ENCODE results near the gene RNASE11. TPM values are rescaled to one million over a fixed set of nuclear protein-coding genes. Genes with fewer than 3 reads are reported as not detected.
"Not testable (repeated sequence)": the region's sequence is repeated elsewhere in the genome, so short reads cannot be mapped to it uniquely, and the experiment has no call there.

RNASE11 gene
- polyA plus RNA-seq, 1 experiment: not detected

GRCh38 chr14:20568393-20568792, 19.4 kb downstream of the RNASE11 start:
- Histone ChIP-seq H3K4me3 (ENCODE audit: low read depth, low read length) (no peak overlapping the region), H3K27me3 (ENCODE audit: control insufficient read depth, insufficient read depth, low read length) (no peaks in the 10 kb centered on the region), H3K27ac (ENCODE audit: low read depth, low read length) (no peak overlapping the region), H3K9me3 (ENCODE audit: control insufficient read depth, insufficient read depth, low read length) (no peaks in the 10 kb centered on the region)
- POLR2A ChIA-PET: no interaction called here
- no peak for DNase-seq (ENCODE audit: low read depth, low spot score)
- CTCF ChIA-PET: no interaction called here
- TF ChIP-seq, protein P1, sequence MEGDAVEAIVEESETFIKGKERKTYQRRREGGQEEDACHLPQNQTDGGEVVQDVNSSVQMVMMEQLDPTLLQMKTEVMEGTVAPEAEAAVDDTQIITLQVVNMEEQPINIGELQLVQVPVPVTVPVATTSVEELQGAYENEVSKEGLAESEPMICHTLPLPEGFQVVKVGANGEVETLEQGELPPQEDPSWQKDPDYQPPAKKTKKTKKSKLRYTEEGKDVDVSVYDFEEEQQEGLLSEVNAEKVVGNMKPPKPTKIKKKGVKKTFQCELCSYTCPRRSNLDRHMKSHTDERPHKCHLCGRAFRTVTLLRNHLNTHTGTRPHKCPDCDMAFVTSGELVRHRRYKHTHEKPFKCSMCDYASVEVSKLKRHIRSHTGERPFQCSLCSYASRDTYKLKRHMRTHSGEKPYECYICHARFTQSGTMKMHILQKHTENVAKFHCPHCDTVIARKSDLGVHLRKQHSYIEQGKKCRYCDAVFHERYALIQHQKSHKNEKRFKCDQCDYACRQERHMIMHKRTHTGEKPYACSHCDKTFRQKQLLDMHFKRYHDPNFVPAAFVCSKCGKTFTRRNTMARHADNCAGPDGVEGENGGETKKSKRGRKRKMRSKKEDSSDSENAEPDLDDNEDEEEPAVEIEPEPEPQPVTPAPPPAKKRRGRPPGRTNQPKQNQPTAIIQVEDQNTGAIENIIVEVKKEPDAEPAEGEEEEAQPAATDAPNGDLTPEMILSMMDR (IDR thresholded peaks at IDR 0.05; ENCODE audit: low read depth, low read length): no peak

DNA sequence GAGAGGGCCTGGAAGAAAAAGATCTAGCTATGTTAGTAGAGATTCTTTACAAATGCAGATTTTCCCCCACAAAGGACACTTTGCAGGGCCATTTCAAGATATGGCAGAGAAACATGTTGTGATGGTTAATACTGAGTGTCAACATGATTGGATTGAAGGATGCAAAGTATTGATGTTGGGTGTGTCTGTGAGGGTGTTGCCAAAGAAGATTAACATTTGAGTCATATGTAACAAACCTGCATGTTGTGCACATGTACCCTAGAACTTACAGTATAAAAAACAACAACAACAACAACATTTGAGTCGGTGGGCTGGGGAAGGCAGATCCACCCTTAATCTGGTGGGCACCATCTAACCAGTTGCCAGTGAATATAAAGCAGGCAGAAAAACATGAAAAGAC, 20.6 kb downstream of the RNASE11 start:
- H3K4me3 ChIP-seq (ENCODE audit: low read depth, low read length); POLR2A ChIA-PET; H3K27ac ChIP-seq (ENCODE audit: low read depth, low read length); H3K9me3 ChIP-seq (ENCODE audit: control insufficient read depth, insufficient read depth, low read length); DNase-seq (ENCODE audit: low read depth, low spot score); H3K27me3 ChIP-seq (ENCODE audit: control insufficient read depth, insufficient read depth, low read length): not testable (repeated sequence)
- CTCF ChIA-PET: interaction anchor here (0.6 kb wide), 1 partner anchor 119 kb away, joined by 5 read pairs; no protein-coding TSS in a partner anchor

- H3K27me3 ChIP-seq (ENCODE audit: control insufficient read depth, insufficient read depth, low read length): peaks cover 2% of the 10 kb centered on the region
- no peaks in the 10 kb centered on the region for H3K9me3 ChIP-seq (ENCODE audit: control insufficient read depth, insufficient read depth, low read length)
- no peak overlapping the region for H3K4me3 ChIP-seq (ENCODE audit: low read depth, low read length)
- ChIA-PET POLR2A (no interaction called here), CTCF (no interaction called here)
- no peak overlapping the region for H3K27ac ChIP-seq (ENCODE audit: low read depth, low read length)
- DNase-seq (ENCODE audit: low read depth, low spot score): no peak
- TF ChIP-seq, protein P1 (IDR thresholded peaks at IDR 0.05; ENCODE audit: low read depth, low read length): no peak
Observed at GRCh38 chr14:20564501-20564997, 23.3 kb downstream of the RNASE11 start.

- Histone ChIP-seq H3K9me3 (ENCODE audit: control insufficient read depth, insufficient read depth, low read length) (no peaks in the 10 kb centered on the region), H3K27me3 (ENCODE audit: control insufficient read depth, insufficient read depth, low read length) (peaks cover 2% of the 10 kb centered on the region), H3K27ac (ENCODE audit: low read depth, low read length) (no peak overlapping the region), H3K4me3 (ENCODE audit: low read depth, low read length) (no peak overlapping the region)
- no peak for DNase-seq (ENCODE audit: low read depth, low spot score)
- ChIA-PET POLR2A (no interaction called here), CTCF (no interaction called here)
- TF ChIP-seq, protein P1 (IDR thresholded peaks at IDR 0.05; ENCODE audit: low read depth, low read length): no peak
Observed at GRCh38 chr14:20563971-20564370, 23.8 kb downstream of the RNASE11 start.

DNA sequence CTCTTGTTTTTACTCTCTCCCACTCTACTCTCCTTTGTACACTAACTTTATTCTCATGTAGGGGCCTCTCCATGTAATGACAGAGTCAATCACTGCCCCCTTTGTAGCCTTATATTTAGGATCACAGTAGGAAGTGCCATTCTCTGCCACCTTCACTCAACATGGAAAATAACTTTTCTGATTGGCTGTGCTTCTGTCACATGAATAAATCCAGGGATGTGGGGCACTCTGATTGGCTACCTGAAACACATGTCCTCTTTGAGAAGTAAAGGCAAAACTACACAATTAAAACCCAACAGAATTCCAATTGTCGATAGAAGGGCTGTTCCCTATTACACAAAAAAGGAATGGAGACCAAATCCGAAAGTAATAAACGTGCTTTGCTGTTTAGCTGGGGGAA, 26.8 kb downstream of the RNASE11 start, which contains the start of gene RNASE9:
Gene RNASE9 (minus strand): TSS at position 87 of the 400 bp plus-strand sequence.
- H3K9me3 ChIP-seq (ENCODE audit: control insufficient read depth, insufficient read depth, low read length): no peaks in the 10 kb centered on the region
- H3K27ac ChIP-seq (ENCODE audit: low read depth, low read length): no peak within 1 kb of the TSS
- no peak for DNase-seq (ENCODE audit: low read depth, low spot score)
- ChIA-PET CTCF (no interaction called here), POLR2A (no interaction called here)
- peaks cover 2% of the 10 kb centered on the region for H3K27me3 ChIP-seq (ENCODE audit: control insufficient read depth, insufficient read depth, low read length)
- no peak within 1 kb of the TSS for H3K4me3 ChIP-seq (ENCODE audit: low read depth, low read length)
- TF ChIP-seq, protein P1 (IDR thresholded peaks at IDR 0.05; ENCODE audit: low read depth, low read length): no peak

Measured in AG04450 (cell line).